Urothelium cell line (cell line): ENCODE measurements around the gene HES5.

Experiments used
- DNase-seq: peaks from one replicate; pipeline ENCODE4 v3.0.0; 2011; ENCODE audit warnings: low spot score, mixed read lengths
- FAIRE-seq: peaks from 2 replicates; lab custom pipeline; 2011; peaks lifted over from hg19 to GRCh38; lab: Jason Lieb, UNC

HES5 gene

GRCh38 chr1:2483026-2483425, 47.0 kb downstream of the HES5 start:
- no peak for FAIRE-seq
- no peak for DNase-seq

- FAIRE-seq: no peak
- DNase-seq: no peak
These were observed 47.5 kb downstream of the HES5 start for GRCh38 chr1:2482588-2482987.

GRCh38 chr1:2481885-2482284, 48.2 kb downstream of the HES5 start:
- no peak for FAIRE-seq
- DNase-seq: no peak

GRCh38 chr1:2480986-2481364, 49.1 kb downstream of the HES5 start:
- no peak for DNase-seq

GRCh38 chr1:2480236-2480985, 49.7 kb downstream of the HES5 start:
- no peak for FAIRE-seq
- DNase-seq: no peak

More at GRCh38 chr1:2480986-2481364, 49.1 kb downstream of the HES5 start:
- no peak for FAIRE-seq

GRCh38 chr1:2479618-2480017, 50.4 kb downstream of the HES5 start:
- FAIRE-seq: no peak

GRCh38 chr1:2479186-2479585, 50.9 kb downstream of the HES5 start:
- FAIRE-seq (no peak), DNase-seq (no peak)

More at GRCh38 chr1:2479618-2480017, 50.4 kb downstream of the HES5 start:
- no peak for DNase-seq
